ENCODE data around the gene DNAJC17.

DNAJC17 gene, protein sequence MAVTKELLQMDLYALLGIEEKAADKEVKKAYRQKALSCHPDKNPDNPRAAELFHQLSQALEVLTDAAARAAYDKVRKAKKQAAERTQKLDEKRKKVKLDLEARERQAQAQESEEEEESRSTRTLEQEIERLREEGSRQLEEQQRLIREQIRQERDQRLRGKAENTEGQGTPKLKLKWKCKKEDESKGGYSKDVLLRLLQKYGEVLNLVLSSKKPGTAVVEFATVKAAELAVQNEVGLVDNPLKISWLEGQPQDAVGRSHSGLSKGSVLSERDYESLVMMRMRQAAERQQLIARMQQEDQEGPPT

GRCh38 chr15:40807028-40807887 is at the start of gene DNAJC17, which contains the start of gene ZFYVE19:
Gene DNAJC17, minus strand, starts transcription at chr15:40807473. Its CDS starts 27 bp downstream, at chr15:40807446.
Gene ZFYVE19, plus strand, starts transcription at chr15:40807089. Its CDS starts 501 bp downstream, at chr15:40807590.
- H3K9me3 ChIP-seq (ENCODE audit: control insufficient read depth in 2 of 2, low read length in 2 of 2) = no peaks in the 10 kb centered on the region
- H3K9ac ChIP-seq (ENCODE audit: low read length in 2 of 2) = peak within 1 kb of the TSS; percentile 98 to 99
- H3K36me3 ChIP-seq (ENCODE audit: control insufficient read depth in 2 of 2, insufficient read depth in 2 of 2, low read length in 2 of 2) = peaks cover 0 to 14% of the 10 kb centered on the region in 2 donors
- H3K27me3 ChIP-seq (ENCODE audit: control insufficient read depth in 1 of 2, insufficient read depth in 2 of 2, low read length in 2 of 2) = no peaks in the 10 kb centered on the region
- peak within 1 kb of the TSS; percentile 86 for H3K27ac ChIP-seq (ENCODE audit: low read length)
- peak within 1 kb of the TSS; percentile 100 for H3K4me3 ChIP-seq (ENCODE audit: low read length in 2 of 2)
- peaks cover 19% of the 10 kb centered on the region for H3K4me1 ChIP-seq (ENCODE audit: control insufficient read depth, insufficient read depth, low read length)

GRCh38 chr15:40856746-40857145 is 49.5 kb upstream of the DNAJC17 start:
- peaks cover 4 to 14% of the 10 kb centered on the region in 2 donors for H3K27me3 ChIP-seq (ENCODE audit: control insufficient read depth in 1 of 2, insufficient read depth in 2 of 2, low read length in 2 of 2)
- H3K4me1 ChIP-seq (ENCODE audit: control insufficient read depth, insufficient read depth, low read length) = peaks cover 4% of the 10 kb centered on the region
- H3K9ac ChIP-seq (ENCODE audit: low read length in 2 of 2) = no peak overlapping the region
- no peaks in the 10 kb centered on the region for H3K9me3 ChIP-seq (ENCODE audit: control insufficient read depth in 2 of 2, low read length in 2 of 2)
- H3K4me3 ChIP-seq (ENCODE audit: low read length in 2 of 2) = no peak overlapping the region
- no peaks in the 10 kb centered on the region for H3K36me3 ChIP-seq (ENCODE audit: control insufficient read depth in 2 of 2, insufficient read depth in 2 of 2, low read length in 2 of 2)
- no peak overlapping the region for H3K27ac ChIP-seq (ENCODE audit: low read length)

DNA sequence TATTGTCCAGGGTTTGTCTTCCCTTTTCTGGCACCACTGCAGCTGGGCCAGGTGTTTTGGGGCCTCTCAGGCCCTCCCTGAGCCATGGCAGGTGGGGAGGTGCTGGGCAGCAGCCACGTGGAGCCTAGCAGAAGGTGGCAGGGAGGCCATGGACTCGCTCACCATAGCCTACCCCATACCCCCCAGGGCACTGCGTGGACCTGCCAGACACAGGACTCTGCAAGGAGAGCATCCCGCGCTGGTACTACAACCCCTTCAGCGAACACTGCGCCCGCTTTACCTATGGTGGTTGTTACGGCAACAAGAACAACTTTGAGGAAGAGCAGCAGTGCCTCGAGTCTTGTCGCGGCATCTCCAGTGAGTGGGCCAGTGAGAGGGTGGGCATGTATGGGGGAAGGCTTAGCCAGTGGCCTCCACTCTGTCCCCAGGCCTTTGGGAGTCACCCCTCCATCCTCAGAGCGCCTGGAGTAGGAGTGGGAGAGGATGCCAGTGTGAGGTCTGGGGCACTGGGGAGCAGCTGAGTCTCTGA is 48.5 kb upstream of the DNAJC17 start:
- Histone ChIP-seq H3K27me3 (ENCODE audit: control insufficient read depth in 1 of 2, insufficient read depth in 2 of 2, low read length in 2 of 2) (peaks cover 4 to 14% of the 10 kb centered on the region in 2 donors), H3K36me3 (ENCODE audit: control insufficient read depth in 2 of 2, insufficient read depth in 2 of 2, low read length in 2 of 2) (no peaks in the 10 kb centered on the region), H3K9me3 (ENCODE audit: control insufficient read depth in 2 of 2, low read length in 2 of 2) (no peaks in the 10 kb centered on the region), H3K4me3 (ENCODE audit: low read length in 2 of 2) (no peak overlapping the region), H3K4me1 (ENCODE audit: control insufficient read depth, insufficient read depth, low read length) (peaks cover 4% of the 10 kb centered on the region), H3K9ac (ENCODE audit: low read length in 2 of 2) (no peak overlapping the region), H3K27ac (ENCODE audit: low read length) (no peak overlapping the region)

DNA sequence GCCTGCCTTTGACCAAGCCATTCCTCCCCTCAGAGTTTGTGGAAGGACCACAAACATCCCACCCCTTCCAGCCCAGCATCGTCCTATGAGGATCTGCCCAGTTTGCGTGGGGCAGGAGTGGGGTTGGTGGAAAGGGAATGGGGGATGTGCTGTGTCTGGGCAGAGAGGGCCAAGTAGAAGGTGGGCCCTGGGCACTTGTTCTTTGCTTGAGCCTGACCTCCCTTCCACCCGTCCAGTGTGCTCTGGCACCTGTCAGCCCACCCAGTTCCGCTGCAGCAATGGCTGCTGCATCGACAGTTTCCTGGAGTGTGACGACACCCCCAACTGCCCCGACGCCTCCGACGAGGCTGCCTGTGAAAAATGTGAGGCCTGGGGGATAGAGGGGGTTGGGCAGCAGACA is 46.9 kb upstream of the DNAJC17 start:
- H3K4me3 ChIP-seq (ENCODE audit: low read length in 2 of 2) = no peak overlapping the region
- H3K27ac ChIP-seq (ENCODE audit: low read length) = no peak overlapping the region
- no peaks in the 10 kb centered on the region for H3K9me3 ChIP-seq (ENCODE audit: control insufficient read depth in 2 of 2, low read length in 2 of 2)
- H3K9ac ChIP-seq (ENCODE audit: low read length in 2 of 2) = no peak overlapping the region
- peaks cover 4% of the 10 kb centered on the region for H3K4me1 ChIP-seq (ENCODE audit: control insufficient read depth, insufficient read depth, low read length)
- H3K36me3 ChIP-seq (ENCODE audit: control insufficient read depth in 2 of 2, insufficient read depth in 2 of 2, low read length in 2 of 2) = no peaks in the 10 kb centered on the region
- peaks cover 0 to 13% of the 10 kb centered on the region in 2 donors for H3K27me3 ChIP-seq (ENCODE audit: control insufficient read depth in 1 of 2, insufficient read depth in 2 of 2, low read length in 2 of 2)

- Histone ChIP-seq H3K4me3 (ENCODE audit: low read length in 2 of 2) (no peak overlapping the region), H3K9ac (ENCODE audit: low read length in 2 of 2) (no peak overlapping the region), H3K27ac (ENCODE audit: low read length) (no peak overlapping the region), H3K4me1 (ENCODE audit: control insufficient read depth, insufficient read depth, low read length) (peaks cover 4% of the 10 kb centered on the region), H3K9me3 (ENCODE audit: control insufficient read depth in 2 of 2, low read length in 2 of 2) (no peaks in the 10 kb centered on the region), H3K27me3 (ENCODE audit: control insufficient read depth in 1 of 2, insufficient read depth in 2 of 2, low read length in 2 of 2) (peaks cover 0 to 6% of the 10 kb centered on the region in 2 donors), H3K36me3 (ENCODE audit: control insufficient read depth in 2 of 2, insufficient read depth in 2 of 2, low read length in 2 of 2) (no peaks in the 10 kb centered on the region)
Observed at GRCh38 chr15:40853241-40853890, 46.1 kb upstream of the DNAJC17 start.

DNA sequence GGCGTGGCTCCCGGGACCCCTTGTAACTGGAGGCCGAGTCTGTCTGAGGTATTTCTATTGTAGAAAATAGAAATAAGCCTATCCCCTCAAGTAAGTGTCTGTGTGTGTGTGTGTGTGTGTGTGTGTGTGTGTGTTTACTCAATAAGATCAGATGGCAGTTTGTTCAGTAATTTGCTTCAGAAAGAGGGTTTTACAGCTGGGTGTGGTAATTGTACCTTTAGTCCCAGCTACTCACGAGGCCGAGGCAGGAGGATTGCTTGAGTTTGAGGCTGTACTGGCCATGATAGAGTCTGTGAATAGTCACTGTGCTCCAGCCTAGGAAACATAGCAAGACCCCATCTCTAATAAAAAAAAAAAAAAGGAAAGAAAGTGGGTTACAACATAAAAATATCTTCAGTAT is 45.3 kb upstream of the DNAJC17 start:
- no peaks in the 10 kb centered on the region for H3K36me3 ChIP-seq (ENCODE audit: control insufficient read depth in 2 of 2, insufficient read depth in 2 of 2, low read length in 2 of 2)
- H3K27me3 ChIP-seq (ENCODE audit: control insufficient read depth in 1 of 2, insufficient read depth in 2 of 2, low read length in 2 of 2) = peaks cover 1 to 5% of the 10 kb centered on the region in 2 donors
- no peak overlapping the region for H3K9ac ChIP-seq (ENCODE audit: low read length in 2 of 2)
- no peaks in the 10 kb centered on the region for H3K9me3 ChIP-seq (ENCODE audit: control insufficient read depth in 2 of 2, low read length in 2 of 2)
- H3K4me1 ChIP-seq (ENCODE audit: control insufficient read depth, insufficient read depth, low read length) = peaks cover 2% of the 10 kb centered on the region
- no peak overlapping the region for H3K4me3 ChIP-seq (ENCODE audit: low read length in 2 of 2)
- no peak overlapping the region for H3K27ac ChIP-seq (ENCODE audit: low read length)

GRCh38 chr15:40850576-40851112 is 43.4 kb upstream of the DNAJC17 start:
- peaks cover 19 to 20% of the 10 kb centered on the region in 2 donors for H3K27me3 ChIP-seq (ENCODE audit: control insufficient read depth in 1 of 2, insufficient read depth in 2 of 2, low read length in 2 of 2)
- H3K9ac ChIP-seq (ENCODE audit: low read length in 2 of 2) = no peak overlapping the region
- peaks cover 6% of the 10 kb centered on the region for H3K4me1 ChIP-seq (ENCODE audit: control insufficient read depth, insufficient read depth, low read length)
- no peaks in the 10 kb centered on the region for H3K9me3 ChIP-seq (ENCODE audit: control insufficient read depth in 2 of 2, low read length in 2 of 2)
- no peak overlapping the region for H3K4me3 ChIP-seq (ENCODE audit: low read length in 2 of 2)
- H3K27ac ChIP-seq (ENCODE audit: low read length) = no peak overlapping the region
- no peaks in the 10 kb centered on the region for H3K36me3 ChIP-seq (ENCODE audit: control insufficient read depth in 2 of 2, insufficient read depth in 2 of 2, low read length in 2 of 2)

DNA sequence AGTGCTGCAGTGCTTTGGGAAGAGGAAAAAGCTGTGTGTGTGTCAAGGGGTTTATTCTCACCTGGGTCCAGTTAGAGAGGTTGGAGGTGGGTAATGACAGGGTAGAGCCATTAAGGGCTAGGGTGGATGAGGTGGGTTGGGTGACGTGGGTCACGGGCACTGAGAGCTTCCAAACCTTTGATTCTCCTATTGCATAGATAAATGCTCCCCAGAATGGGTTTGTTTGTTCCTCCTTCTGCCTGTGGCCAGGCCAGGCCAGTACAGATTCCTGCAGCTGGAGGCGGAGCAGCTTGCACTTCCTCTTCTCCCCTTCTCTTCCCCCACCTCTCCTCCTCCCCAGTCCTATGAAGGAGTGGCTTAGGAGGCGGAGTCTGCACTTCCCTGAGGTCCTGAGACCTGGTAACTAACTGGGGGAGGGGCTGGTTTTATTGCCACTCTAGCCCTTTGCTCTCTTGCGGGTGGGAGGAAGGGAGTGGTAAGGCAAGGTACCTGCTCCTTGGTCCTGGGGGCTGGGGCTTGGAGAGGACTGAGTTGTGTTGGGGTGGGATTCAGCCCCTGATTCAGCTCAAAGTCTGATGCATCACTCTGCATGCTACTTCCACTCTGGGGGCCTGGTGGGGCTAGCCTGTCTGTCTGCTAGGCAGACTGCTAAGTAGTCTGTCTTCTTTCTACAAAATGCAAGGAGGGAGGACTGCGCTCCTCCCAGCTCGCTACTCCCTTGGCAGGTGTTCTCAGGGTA is 40.1 kb upstream of the DNAJC17 start:
- peaks cover 34 to 49% of the 10 kb centered on the region in 2 donors for H3K27me3 ChIP-seq (ENCODE audit: control insufficient read depth in 1 of 2, insufficient read depth in 2 of 2, low read length in 2 of 2)
- no peak overlapping the region for H3K9ac ChIP-seq (ENCODE audit: low read length in 2 of 2)
- no peaks in the 10 kb centered on the region for H3K36me3 ChIP-seq (ENCODE audit: control insufficient read depth in 2 of 2, insufficient read depth in 2 of 2, low read length in 2 of 2)
- no peak overlapping the region for H3K4me3 ChIP-seq (ENCODE audit: low read length in 2 of 2)
- no peak overlapping the region for H3K27ac ChIP-seq (ENCODE audit: low read length)
- peaks cover 24% of the 10 kb centered on the region for H3K4me1 ChIP-seq (ENCODE audit: control insufficient read depth, insufficient read depth, low read length)
- no peaks in the 10 kb centered on the region for H3K9me3 ChIP-seq (ENCODE audit: control insufficient read depth in 2 of 2, low read length in 2 of 2)

GRCh38 chr15:40846841-40847222 is 39.6 kb upstream of the DNAJC17 start:
- Histone ChIP-seq H3K27ac (ENCODE audit: low read length) (no peak overlapping the region), H3K27me3 (ENCODE audit: control insufficient read depth in 1 of 2, insufficient read depth in 2 of 2, low read length in 2 of 2) (peaks cover 34 to 50% of the 10 kb centered on the region in 2 donors), H3K36me3 (ENCODE audit: control insufficient read depth in 2 of 2, insufficient read depth in 2 of 2, low read length in 2 of 2) (no peaks in the 10 kb centered on the region), H3K9me3 (ENCODE audit: control insufficient read depth in 2 of 2, low read length in 2 of 2) (no peaks in the 10 kb centered on the region), H3K4me3 (ENCODE audit: low read length in 2 of 2) (no peak overlapping the region), H3K9ac (ENCODE audit: low read length in 2 of 2) (no peak overlapping the region), H3K4me1 (ENCODE audit: control insufficient read depth, insufficient read depth, low read length) (peaks cover 24% of the 10 kb centered on the region)

Data from stomach smooth muscle (tissue), 2 donors.